PC-3 (cell line): ENCODE data around the gene KCNK4. TPM values are rescaled to one million over a fixed set of nuclear protein-coding genes. Genes with fewer than 3 reads are reported as not detected.

Experiments
- ATAC-seq: fragments of 200-7000 bp; cut with Tn5 transposase; 2 replicates; pipeline ENCODE4 v1.9.1; 2020; ENCODE audit warnings: mild to moderate bottlenecking, moderate library complexity
- BruUV-seq: library from RNA; stranded (reverse); fragments of 400-500 nt; replicated peaks from 2 replicates; lab custom pipeline; 2021; lab: Mats Ljungman, UMichigan
- CTCF ChIA-PET: fragments of 300-600 bp; sonication (Branson Sonifier 250); formaldehyde crosslinking; loops from one replicate; lab custom pipeline; 2022; ENCODE audit warnings: antibody characterized with exemption; lab: Charles Lee
- POLR2A ChIA-PET: fragments of 300-600 bp; sonication (Branson Sonifier 250); formaldehyde crosslinking; loops from one replicate; lab custom pipeline; 2022; ENCODE audit warnings: antibody characterized with exemption; ENCODE audit not compliant: unreplicated experiment; lab: Charles Lee
- DNase-seq: peaks from one replicate; pipeline ENCODE4 v3.0.0-alpha.2; 2015
- H2AFZ ChIP-seq: fragments of 300-600 bp; sonication (generic); 2 replicates; pipeline ENCODE4 v1.6.0; 2016; ENCODE audit warnings: antibody characterized with exemption, low read length
- H3F3A ChIP-seq: fragments of 300-600 bp; sonication (generic); one replicate; pipeline ENCODE4 v1.6.0; 2017; ENCODE audit warnings: antibody characterized with exemption, low read length, control low read depth, mild to moderate bottlenecking; ENCODE audit not compliant: unreplicated experiment
- H3K27ac ChIP-seq: fragments of 300-600 bp; sonication (generic); 2 replicates; pipeline ENCODE4 v1.5.1; 2016; ENCODE audit warnings: mild to moderate bottlenecking, low read length
- H3K27me3 ChIP-seq: fragments of 300-600 bp; sonication (generic); 2 replicates; pipeline ENCODE4 v1.6.1; 2016; ENCODE audit warnings: low read length, mixed read lengths
- H3K36me3 ChIP-seq: fragments of 300-600 bp; sonication (generic); 2 replicates; pipeline ENCODE4 v1.6.1; 2016; ENCODE audit warnings: low read depth, mixed run types, low read length, mixed read lengths
- H3K4me1 ChIP-seq: fragments of 300-600 bp; sonication (generic); 2 replicates; pipeline ENCODE4 v1.5.1; 2016; ENCODE audit warnings: low read length; ENCODE audit not compliant: insufficient read depth
- H3K4me2 ChIP-seq: fragments of 300-600 bp; sonication (generic); 2 replicates; pipeline ENCODE4 v1.6.0; 2016; ENCODE audit warnings: low read length
- H3K4me3 ChIP-seq: fragments of 300-600 bp; sonication (generic); 2 replicates; pipeline ENCODE4 v1.5.1; 2016; ENCODE audit warnings: mild to moderate bottlenecking, low read length, mixed read lengths
- H3K79me2 ChIP-seq: fragments of 300-600 bp; sonication (generic); 2 replicates; pipeline ENCODE4 v1.6.1; 2017; ENCODE audit warnings: low read length, mixed read lengths
- H3K9ac ChIP-seq: fragments of 300-600 bp; sonication (generic); 2 replicates; pipeline ENCODE4 v1.6.0; 2016; ENCODE audit warnings: mild to moderate bottlenecking, low read length
- H3K9me2 ChIP-seq: fragments of 300-600 bp; sonication (generic); replicated peaks from 2 replicates; pipeline ENCODE4 v1.6.1; 2016; ENCODE audit warnings: mixed run types, low read length, mixed read lengths
- H3K9me3 ChIP-seq: fragments of 300-600 bp; sonication (generic); 2 replicates; pipeline ENCODE4 v1.6.1; 2016; ENCODE audit warnings: low read length, mixed read lengths
- H4K20me1 ChIP-seq: fragments of 300-600 bp; sonication (generic); 2 replicates; pipeline ENCODE4 v1.6.1; 2016; ENCODE audit warnings: low read length, mixed read lengths
- EZH2 ChIP-seq: fragments of 300-600 bp; sonication (generic); IDR thresholded peaks from one replicate; pipeline ENCODE4 v1.6.1; 2017; ENCODE audit warnings: antibody characterized with exemption, mild to moderate bottlenecking, low read length; ENCODE audit not compliant: unreplicated experiment
- EZH2phosphoT487 ChIP-seq: fragments of 300-600 bp; sonication (generic); IDR thresholded peaks from 2 replicates; pipeline ENCODE4 v1.6.1; 2018; ENCODE audit warnings: mild to moderate bottlenecking, antibody characterized with exemption, low read length, borderline replicate concordance
- intact Hi-C: fragments of 100-400 bp; cut with micrococcal nuclease; formaldehyde crosslinking; loops from 2 replicates; pipeline ENCODE4 v1.9.0; 2023
- total RNA-seq: library from RNA; depleted of rRNA; stranded (reverse); fragments of >200 nt; gene quantifications from 2 replicates; pipeline ENCODE4 v1.2.3, GENCODE V29; 2014
- TF ChIP-seq, protein P1 (sequence below): fragments of 300-600 bp; sonication (generic); conservative IDR thresholded peaks from 2 replicates; pipeline ENCODE4 v1.5.1; 2017; ENCODE audit warnings: antibody characterized with exemption, low read depth, mild to moderate bottlenecking, low read length

KCNK4 gene
- total RNA-seq, 1 experiment from 2014 or later = 1.2 TPM

DNA sequence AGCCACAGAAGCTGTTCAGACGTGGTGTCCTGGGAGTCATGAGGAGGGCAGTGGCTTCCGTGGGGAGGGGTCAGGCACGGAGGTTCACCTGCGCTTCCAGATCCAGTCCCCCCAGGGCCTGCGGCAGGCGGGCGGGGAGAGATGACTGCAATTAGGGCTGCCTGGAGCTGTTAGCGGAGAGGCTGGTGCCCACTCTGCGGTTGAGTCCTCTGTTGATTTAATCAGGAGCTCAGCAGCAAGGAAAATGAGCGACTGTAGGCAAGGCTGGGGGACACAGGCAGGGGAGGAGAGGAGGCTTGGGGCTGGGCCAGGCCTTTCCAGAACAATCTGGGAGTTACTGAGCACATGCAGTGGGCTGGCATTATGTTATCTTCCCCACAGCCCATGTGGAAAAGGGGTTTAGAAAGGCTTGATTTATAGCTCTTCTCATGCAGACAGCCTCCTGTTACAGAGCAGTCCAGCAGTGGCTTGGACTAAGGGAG is 26.7 kb upstream of the KCNK4 start:
- Histone ChIP-seq H3F3A (no peaks in the 10 kb centered on the region), H3K9me2 (no peaks in the 10 kb centered on the region), H4K20me1 (0 out of 2 replicates have a peak, but pooled peaks cover 3% of the 10 kb centered on the region), H3K27me3 (no peaks in the 10 kb centered on the region), H3K9me3 (no peaks in the 10 kb centered on the region), H2AFZ (no peak overlapping the region), H3K36me3 (peaks cover 37% of the 10 kb centered on the region), H3K4me1 (peaks cover 22% of the 10 kb centered on the region), H3K79me2 (no peaks in the 10 kb centered on the region), H3K9ac (no peak overlapping the region), H3K27ac (no peak overlapping the region), H3K4me3 (no peak overlapping the region), H3K4me2 (no peak overlapping the region)
- ChIA-PET POLR2A (interaction anchor here (0.6 kb wide), 2 partner anchors 10 to 18 kb away, joined by 3 to 12 read pairs; no protein-coding TSS in a partner anchor), CTCF (no interaction called here)
- ATAC-seq (no peak), DNase-seq (no peak)
- BruUV-seq = no TSS peak
- intact Hi-C loops = no loop called here
- TF ChIP-seq EZH2phosphoT487 = no peak
- TF ChIP-seq, protein P1, sequence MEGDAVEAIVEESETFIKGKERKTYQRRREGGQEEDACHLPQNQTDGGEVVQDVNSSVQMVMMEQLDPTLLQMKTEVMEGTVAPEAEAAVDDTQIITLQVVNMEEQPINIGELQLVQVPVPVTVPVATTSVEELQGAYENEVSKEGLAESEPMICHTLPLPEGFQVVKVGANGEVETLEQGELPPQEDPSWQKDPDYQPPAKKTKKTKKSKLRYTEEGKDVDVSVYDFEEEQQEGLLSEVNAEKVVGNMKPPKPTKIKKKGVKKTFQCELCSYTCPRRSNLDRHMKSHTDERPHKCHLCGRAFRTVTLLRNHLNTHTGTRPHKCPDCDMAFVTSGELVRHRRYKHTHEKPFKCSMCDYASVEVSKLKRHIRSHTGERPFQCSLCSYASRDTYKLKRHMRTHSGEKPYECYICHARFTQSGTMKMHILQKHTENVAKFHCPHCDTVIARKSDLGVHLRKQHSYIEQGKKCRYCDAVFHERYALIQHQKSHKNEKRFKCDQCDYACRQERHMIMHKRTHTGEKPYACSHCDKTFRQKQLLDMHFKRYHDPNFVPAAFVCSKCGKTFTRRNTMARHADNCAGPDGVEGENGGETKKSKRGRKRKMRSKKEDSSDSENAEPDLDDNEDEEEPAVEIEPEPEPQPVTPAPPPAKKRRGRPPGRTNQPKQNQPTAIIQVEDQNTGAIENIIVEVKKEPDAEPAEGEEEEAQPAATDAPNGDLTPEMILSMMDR = no peak
- no peak for TF ChIP-seq EZH2

DNA sequence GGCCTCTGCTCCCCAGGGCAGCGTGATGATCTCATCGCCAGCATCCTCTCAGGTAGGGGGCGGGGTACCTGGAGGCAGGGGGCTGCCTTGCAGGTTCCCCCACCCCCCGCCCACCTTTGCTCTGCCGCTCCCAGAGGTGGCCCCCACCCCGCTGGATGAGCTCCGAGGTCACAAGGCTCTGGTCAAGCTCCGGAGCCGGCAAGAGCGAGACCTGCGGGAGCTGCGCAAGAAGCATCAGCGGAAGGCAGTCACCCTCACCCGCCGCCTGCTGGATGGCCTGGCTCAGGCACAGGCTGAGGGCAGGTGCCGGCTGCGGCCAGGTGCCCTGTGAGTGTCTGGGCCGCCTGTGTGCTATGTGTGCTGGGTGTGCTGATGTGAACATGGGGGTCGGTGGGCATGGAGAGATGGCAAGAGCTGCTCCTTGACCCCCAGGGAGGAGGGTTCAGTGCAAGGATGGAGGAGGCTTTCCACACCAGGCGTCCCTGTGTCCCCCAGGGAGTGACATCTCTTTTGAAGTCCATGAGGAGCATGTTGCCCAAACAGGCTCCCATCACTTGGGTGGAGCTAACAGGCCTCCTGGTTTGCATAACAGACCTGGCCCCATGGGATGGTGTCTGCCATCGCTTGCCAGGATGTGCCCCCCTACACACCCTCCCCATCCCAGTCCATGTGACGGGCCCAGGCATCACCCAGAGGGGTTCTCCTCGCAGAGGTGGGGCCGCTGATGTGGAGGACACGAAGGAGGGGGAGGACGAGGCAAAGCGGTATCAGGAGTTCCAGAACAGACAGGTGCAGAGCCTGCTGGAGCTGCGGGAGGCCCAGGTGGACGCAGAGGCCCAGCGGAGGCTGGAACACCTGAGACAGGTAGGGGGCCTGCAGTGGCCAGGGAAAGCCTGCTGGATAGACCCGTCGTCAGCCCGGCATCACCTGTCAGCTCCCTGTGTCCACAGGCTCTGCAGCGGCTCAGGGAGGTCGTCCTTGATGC is 25.6 kb upstream of the KCNK4 start:
- DNase-seq (no peak), ATAC-seq (no peak)
- Histone ChIP-seq H3K4me1 (peaks cover 26% of the 10 kb centered on the region), H3K9me2 (no peaks in the 10 kb centered on the region), H3F3A (no peaks in the 10 kb centered on the region), H2AFZ (no peak overlapping the region), H3K9me3 (no peaks in the 10 kb centered on the region), H3K4me2 (no peak overlapping the region), H3K4me3 (no peak overlapping the region), H3K9ac (no peak overlapping the region), H3K79me2 (no peaks in the 10 kb centered on the region), H4K20me1 (no peaks in the 10 kb centered on the region), H3K27ac (no peak overlapping the region), H3K27me3 (no peaks in the 10 kb centered on the region), H3K36me3 (peaks cover 31% of the 10 kb centered on the region; the same call in 1 of the 2 replicates)
- intact Hi-C loops = no loop called here
- TF ChIP-seq, protein P1 = no peak
- no peak for TF ChIP-seq EZH2phosphoT487
- TF ChIP-seq EZH2 = no peak
- ChIA-PET CTCF (no interaction called here), POLR2A (interaction anchor here (0.6 kb wide), 1 partner anchor 17 kb away, joined by 3 read pairs; no protein-coding TSS in a partner anchor)
- no TSS peak for BruUV-seq
